Hematopoietic multipotent progenitor cell treated with erythropoietin and hydrocortisone succinate and interleukin-3 and kit ligand, for 6 days (in vitro differentiated cells): ENCODE data around the gene LUC7L.
"Not testable (repeated sequence)": the region's sequence is repeated elsewhere in the genome, so short reads cannot be mapped to it uniquely, and the experiment has no call there.

Experiments used
- DNase-seq: peaks from one replicate; pipeline ENCODE4 v3.0.0-alpha.2; 2015

Gene LUC7L

GRCh38 chr16:263182-263774, 34.0 kb upstream of the LUC7L start:
- DNase-seq = no peak

GRCh38 chr16:262121-262745, 33.0 kb upstream of the LUC7L start:
- no peak for DNase-seq

GRCh38 chr16:261031-261691, 31.9 kb upstream of the LUC7L start:
- no peak for DNase-seq

- no peak for DNase-seq
Measured at GRCh38 chr16:260326-260725, 31.1 kb upstream of the LUC7L start.

GRCh38 chr16:259814-260253, 30.6 kb upstream of the LUC7L start:
- no peak for DNase-seq

GRCh38 chr16:259226-259625, 30.0 kb upstream of the LUC7L start:
- DNase-seq = peak; percentile 82

GRCh38 chr16:258091-258490, 28.8 kb upstream of the LUC7L start:
- not testable (repeated sequence) for DNase-seq

GRCh38 chr16:255183-255582, 25.9 kb upstream of the LUC7L start:
- no peak for DNase-seq

GRCh38 chr16:254461-254860, 25.2 kb upstream of the LUC7L start:
- no peak for DNase-seq

- no peak for DNase-seq
Measured at GRCh38 chr16:253833-254232, 24.6 kb upstream of the LUC7L start.

- peak; percentile 57 for DNase-seq
Measured at GRCh38 chr16:252366-253337, 23.4 kb upstream of the LUC7L start.

- no peak for DNase-seq
Measured at GRCh38 chr16:249431-249830, 20.2 kb upstream of the LUC7L start.

- DNase-seq = no peak
Measured at GRCh38 chr16:247027-247426, 17.8 kb upstream of the LUC7L start.

GRCh38 chr16:245105-245504, 15.9 kb upstream of the LUC7L start:
- no peak for DNase-seq

GRCh38 chr16:243348-243747, 14.1 kb upstream of the LUC7L start:
- no peak for DNase-seq

GRCh38 chr16:242281-242680, 13.0 kb upstream of the LUC7L start:
- DNase-seq = no peak

- DNase-seq = no peak
Measured at GRCh38 chr16:240559-240958, 11.3 kb upstream of the LUC7L start.

GRCh38 chr16:239948-240277, 10.7 kb upstream of the LUC7L start:
- DNase-seq = no peak

- peak; percentile 97 for DNase-seq
Measured at GRCh38 chr16:234468-235305, 5.4 kb upstream of the LUC7L start, which contains the start of gene FAM234A. Gene FAM234A (plus strand): TSS chr16:234821. CDS start chr16:254414, 19,593 bp downstream.

- no peak for DNase-seq
Measured at GRCh38 chr16:230949-231348, 1.7 kb upstream of the LUC7L start.

GRCh38 chr16:230351-230750, 1.1 kb upstream of the LUC7L start:
- DNase-seq = not testable (repeated sequence)

GRCh38 chr16:229731-230281, 557 bp upstream of the LUC7L start:
- DNase-seq = no peak
